RWPE2 (cell line): ENCODE data around the gene CA9.
A peak's percentile ranks its signal among the peaks of the same experiment; 100 is the strongest.

ENCODE experiments used
- ATAC-seq: fragments of 200-7000 bp; cut with Tn5 transposase; 3 replicates; pipeline ENCODE4 v1.9.1; 2021; ENCODE audit warnings: low read depth
- DNase-seq: peaks from one replicate; pipeline ENCODE4 v3.0.0-alpha.2; 2020; ENCODE audit warnings: low spot score
- H3K27ac ChIP-seq: fragments of 450-650 bp; 2 replicates; pipeline ENCODE4 v1.5.1; 2017; ENCODE audit warnings: mild to moderate bottlenecking; ENCODE audit not compliant: poor library complexity, severe bottlenecking
- H3K27me3 ChIP-seq: fragments of 250-450 bp; sonication (Bioruptor Pico); 2 replicates; pipeline ENCODE4 v1.5.1; 2021; ENCODE audit warnings: mild to moderate bottlenecking, moderate library complexity; ENCODE audit not compliant: insufficient read depth, poor library complexity, severe bottlenecking
- H3K36me3 ChIP-seq: fragments of 250-450 bp; sonication (Bioruptor Pico); 2 replicates; pipeline ENCODE4 v1.5.1; 2020; ENCODE audit warnings: low read depth, mild to moderate bottlenecking, moderate library complexity
- H3K4me1 ChIP-seq: fragments of 250-450 bp; sonication (Bioruptor Pico); 2 replicates; pipeline ENCODE4 v1.5.1; 2021; ENCODE audit warnings: mild to moderate bottlenecking, moderate library complexity; ENCODE audit not compliant: insufficient read depth, poor library complexity, severe bottlenecking
- H3K4me3 ChIP-seq: fragments of 250-450 bp; sonication (Bioruptor Pico); 2 replicates; pipeline ENCODE4 v1.5.1; 2021; ENCODE audit warnings: mild to moderate bottlenecking, moderate library complexity; ENCODE audit not compliant: severe bottlenecking
- H3K9me3 ChIP-seq: fragments of 250-450 bp; sonication (Bioruptor Pico); 2 replicates; pipeline ENCODE4 v1.5.1; 2021; ENCODE audit warnings: mild to moderate bottlenecking, moderate library complexity; ENCODE audit not compliant: severe bottlenecking
- TF ChIP-seq, protein P1 (sequence below): fragments of 450-650 bp; IDR thresholded peaks from one replicate; pipeline ENCODE4 v1.5.1; 2017; ENCODE audit warnings: mild to moderate bottlenecking, moderate library complexity; ENCODE audit not compliant: poor library complexity, severe bottlenecking

CA9 gene

GRCh38 chr9:35730486-35730854 is 56.7 kb downstream of the CA9 start:
- ATAC-seq: no peak
- TF ChIP-seq, protein P1, sequence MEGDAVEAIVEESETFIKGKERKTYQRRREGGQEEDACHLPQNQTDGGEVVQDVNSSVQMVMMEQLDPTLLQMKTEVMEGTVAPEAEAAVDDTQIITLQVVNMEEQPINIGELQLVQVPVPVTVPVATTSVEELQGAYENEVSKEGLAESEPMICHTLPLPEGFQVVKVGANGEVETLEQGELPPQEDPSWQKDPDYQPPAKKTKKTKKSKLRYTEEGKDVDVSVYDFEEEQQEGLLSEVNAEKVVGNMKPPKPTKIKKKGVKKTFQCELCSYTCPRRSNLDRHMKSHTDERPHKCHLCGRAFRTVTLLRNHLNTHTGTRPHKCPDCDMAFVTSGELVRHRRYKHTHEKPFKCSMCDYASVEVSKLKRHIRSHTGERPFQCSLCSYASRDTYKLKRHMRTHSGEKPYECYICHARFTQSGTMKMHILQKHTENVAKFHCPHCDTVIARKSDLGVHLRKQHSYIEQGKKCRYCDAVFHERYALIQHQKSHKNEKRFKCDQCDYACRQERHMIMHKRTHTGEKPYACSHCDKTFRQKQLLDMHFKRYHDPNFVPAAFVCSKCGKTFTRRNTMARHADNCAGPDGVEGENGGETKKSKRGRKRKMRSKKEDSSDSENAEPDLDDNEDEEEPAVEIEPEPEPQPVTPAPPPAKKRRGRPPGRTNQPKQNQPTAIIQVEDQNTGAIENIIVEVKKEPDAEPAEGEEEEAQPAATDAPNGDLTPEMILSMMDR: no peak
- Histone ChIP-seq H3K4me1 (peaks cover 40% of the 10 kb centered on the region), H3K27ac (peak overlapping the region; percentile 87), H3K36me3 (peaks cover 52% of the 10 kb centered on the region), H3K27me3 (no peaks in the 10 kb centered on the region), H3K9me3 (no peaks in the 10 kb centered on the region), H3K4me3 (peak overlapping the region; percentile 63)
- no peak for DNase-seq
